ENCODE data around the gene PNPO. TPM values are rescaled to one million over a fixed set of nuclear protein-coding genes. Genes with fewer than 3 reads are reported as not detected.

Gene PNPO
- total and polyA plus RNA-seq, 2 of the 13 experiments (the other 11 are each of a cell fraction or from before 2014, with no cell fraction given), result 47.9 to 63.3 TPM

DNA sequence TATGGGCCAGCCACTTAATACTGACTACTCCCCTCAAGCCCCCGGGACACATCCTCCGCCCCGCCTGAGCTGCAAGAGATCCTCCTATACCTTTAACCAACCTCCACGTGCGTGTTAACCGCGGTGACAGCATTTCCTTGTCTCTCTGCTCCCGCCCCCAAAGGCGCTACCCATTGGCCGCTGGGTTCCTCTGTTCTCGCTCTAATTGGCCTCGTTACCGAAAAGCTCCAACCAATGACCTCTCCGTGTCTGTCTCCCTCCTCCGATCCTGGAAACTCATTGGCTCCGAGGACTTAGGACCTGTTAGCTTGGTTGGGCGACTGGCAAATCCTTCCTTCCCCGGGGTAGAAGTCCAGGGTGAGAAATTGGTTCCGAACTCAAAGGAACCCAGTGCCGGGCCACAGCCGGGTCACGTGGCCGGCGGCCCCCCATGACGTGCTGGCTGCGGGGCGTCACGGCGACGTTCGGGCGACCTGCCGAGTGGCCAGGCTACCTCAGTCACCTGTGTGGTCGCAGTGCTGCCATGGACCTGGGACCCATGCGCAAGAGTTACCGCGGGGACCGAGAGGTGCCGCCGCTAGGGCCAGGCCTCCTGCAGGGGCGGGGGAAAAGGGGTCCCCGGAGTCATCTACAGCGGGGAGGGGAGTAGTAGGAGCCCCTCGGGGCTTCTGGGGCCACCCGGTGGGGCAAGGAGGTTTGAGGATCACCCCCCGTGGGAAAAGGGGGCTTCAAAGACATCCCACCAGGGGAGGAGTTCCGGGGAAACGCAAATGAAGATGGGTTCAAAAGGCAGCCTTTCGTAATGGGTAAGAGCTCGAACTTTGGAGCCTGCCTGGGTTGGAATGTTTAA lies at the start of gene PNPO (continued):
- TF ChIP-seq, protein P1, sequence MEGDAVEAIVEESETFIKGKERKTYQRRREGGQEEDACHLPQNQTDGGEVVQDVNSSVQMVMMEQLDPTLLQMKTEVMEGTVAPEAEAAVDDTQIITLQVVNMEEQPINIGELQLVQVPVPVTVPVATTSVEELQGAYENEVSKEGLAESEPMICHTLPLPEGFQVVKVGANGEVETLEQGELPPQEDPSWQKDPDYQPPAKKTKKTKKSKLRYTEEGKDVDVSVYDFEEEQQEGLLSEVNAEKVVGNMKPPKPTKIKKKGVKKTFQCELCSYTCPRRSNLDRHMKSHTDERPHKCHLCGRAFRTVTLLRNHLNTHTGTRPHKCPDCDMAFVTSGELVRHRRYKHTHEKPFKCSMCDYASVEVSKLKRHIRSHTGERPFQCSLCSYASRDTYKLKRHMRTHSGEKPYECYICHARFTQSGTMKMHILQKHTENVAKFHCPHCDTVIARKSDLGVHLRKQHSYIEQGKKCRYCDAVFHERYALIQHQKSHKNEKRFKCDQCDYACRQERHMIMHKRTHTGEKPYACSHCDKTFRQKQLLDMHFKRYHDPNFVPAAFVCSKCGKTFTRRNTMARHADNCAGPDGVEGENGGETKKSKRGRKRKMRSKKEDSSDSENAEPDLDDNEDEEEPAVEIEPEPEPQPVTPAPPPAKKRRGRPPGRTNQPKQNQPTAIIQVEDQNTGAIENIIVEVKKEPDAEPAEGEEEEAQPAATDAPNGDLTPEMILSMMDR (CRISPR knock-in tag; IDR thresholded peaks at IDR 0.05), result peak; percentile 35; the same call in 1 of the 2 replicates
- TF ChIP-seq, protein P2, sequence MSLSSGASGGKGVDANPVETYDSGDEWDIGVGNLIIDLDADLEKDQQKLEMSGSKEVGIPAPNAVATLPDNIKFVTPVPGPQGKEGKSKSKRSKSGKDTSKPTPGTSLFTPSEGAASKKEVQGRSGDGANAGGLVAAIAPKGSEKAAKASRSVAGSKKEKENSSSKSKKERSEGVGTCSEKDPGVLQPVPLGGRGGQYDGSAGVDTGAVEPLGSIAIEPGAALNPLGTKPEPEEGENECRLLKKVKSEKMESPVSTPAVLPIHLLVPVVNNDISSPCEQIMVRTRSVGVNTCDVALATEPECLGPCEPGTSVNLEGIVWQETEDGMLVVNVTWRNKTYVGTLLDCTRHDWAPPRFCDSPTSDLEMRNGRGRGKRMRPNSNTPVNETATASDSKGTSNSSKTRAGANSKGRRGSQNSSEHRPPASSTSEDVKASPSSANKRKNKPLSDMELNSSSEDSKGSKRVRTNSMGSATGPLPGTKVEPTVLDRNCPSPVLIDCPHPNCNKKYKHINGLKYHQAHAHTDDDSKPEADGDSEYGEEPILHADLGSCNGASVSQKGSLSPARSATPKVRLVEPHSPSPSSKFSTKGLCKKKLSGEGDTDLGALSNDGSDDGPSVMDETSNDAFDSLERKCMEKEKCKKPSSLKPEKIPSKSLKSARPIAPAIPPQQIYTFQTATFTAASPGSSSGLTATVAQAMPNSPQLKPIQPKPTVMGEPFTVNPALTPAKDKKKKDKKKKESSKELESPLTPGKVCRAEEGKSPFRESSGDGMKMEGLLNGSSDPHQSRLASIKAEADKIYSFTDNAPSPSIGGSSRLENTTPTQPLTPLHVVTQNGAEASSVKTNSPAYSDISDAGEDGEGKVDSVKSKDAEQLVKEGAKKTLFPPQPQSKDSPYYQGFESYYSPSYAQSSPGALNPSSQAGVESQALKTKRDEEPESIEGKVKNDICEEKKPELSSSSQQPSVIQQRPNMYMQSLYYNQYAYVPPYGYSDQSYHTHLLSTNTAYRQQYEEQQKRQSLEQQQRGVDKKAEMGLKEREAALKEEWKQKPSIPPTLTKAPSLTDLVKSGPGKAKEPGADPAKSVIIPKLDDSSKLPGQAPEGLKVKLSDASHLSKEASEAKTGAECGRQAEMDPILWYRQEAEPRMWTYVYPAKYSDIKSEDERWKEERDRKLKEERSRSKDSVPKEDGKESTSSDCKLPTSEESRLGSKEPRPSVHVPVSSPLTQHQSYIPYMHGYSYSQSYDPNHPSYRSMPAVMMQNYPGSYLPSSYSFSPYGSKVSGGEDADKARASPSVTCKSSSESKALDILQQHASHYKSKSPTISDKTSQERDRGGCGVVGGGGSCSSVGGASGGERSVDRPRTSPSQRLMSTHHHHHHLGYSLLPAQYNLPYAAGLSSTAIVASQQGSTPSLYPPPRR (CRISPR knock-in tag; IDR thresholded peaks at IDR 0.05; ENCODE audit: borderline replicate concordance), result no peak
- TF ChIP-seq ZEB1 (IDR thresholded peaks at IDR 0.05; ENCODE audit: insufficient replicate concordance, low read depth), result no peak
- peak; percentile 66 for TF ChIP-seq KMT2A (CRISPR knock-in tag; IDR thresholded peaks at IDR 0.05)
- TF ChIP-seq ZNF816 (CRISPR knock-in tag; IDR thresholded peaks at IDR 0.05; ENCODE audit: borderline replicate concordance), result peak; percentile 96; the same call in 1 of the 2 replicates
- no peak for TF ChIP-seq IKZF1 (IDR thresholded peaks at IDR 0.05)
- TF ChIP-seq, protein P3, sequence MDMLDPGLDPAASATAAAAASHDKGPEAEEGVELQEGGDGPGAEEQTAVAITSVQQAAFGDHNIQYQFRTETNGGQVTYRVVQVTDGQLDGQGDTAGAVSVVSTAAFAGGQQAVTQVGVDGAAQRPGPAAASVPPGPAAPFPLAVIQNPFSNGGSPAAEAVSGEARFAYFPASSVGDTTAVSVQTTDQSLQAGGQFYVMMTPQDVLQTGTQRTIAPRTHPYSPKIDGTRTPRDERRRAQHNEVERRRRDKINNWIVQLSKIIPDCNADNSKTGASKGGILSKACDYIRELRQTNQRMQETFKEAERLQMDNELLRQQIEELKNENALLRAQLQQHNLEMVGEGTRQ (IDR thresholded peaks at IDR 0.05; ENCODE audit: low read depth, low read length), result peak; percentile 85
- TF ChIP-seq, protein P3 (CRISPR knock-in tag; IDR thresholded peaks at IDR 0.05; ENCODE audit: borderline replicate concordance), result peak; percentile 97; the same call in 1 of the 2 replicates
- TF ChIP-seq, protein P4, sequence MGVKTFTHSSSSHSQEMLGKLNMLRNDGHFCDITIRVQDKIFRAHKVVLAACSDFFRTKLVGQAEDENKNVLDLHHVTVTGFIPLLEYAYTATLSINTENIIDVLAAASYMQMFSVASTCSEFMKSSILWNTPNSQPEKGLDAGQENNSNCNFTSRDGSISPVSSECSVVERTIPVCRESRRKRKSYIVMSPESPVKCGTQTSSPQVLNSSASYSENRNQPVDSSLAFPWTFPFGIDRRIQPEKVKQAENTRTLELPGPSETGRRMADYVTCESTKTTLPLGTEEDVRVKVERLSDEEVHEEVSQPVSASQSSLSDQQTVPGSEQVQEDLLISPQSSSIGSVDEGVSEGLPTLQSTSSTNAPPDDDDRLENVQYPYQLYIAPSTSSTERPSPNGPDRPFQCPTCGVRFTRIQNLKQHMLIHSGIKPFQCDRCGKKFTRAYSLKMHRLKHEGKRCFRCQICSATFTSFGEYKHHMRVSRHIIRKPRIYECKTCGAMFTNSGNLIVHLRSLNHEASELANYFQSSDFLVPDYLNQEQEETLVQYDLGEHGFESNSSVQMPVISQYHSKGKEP (CRISPR knock-in tag; IDR thresholded peaks at IDR 0.05), result peak; percentile 82
- TF ChIP-seq ZNF160 (CRISPR knock-in tag; IDR thresholded peaks at IDR 0.05), result peak; percentile 89
- peak; percentile 83; the same call in 1 of the 2 replicates for TF ChIP-seq DR1 (CRISPR knock-in tag; IDR thresholded peaks at IDR 0.05)
- TF ChIP-seq, protein P5, sequence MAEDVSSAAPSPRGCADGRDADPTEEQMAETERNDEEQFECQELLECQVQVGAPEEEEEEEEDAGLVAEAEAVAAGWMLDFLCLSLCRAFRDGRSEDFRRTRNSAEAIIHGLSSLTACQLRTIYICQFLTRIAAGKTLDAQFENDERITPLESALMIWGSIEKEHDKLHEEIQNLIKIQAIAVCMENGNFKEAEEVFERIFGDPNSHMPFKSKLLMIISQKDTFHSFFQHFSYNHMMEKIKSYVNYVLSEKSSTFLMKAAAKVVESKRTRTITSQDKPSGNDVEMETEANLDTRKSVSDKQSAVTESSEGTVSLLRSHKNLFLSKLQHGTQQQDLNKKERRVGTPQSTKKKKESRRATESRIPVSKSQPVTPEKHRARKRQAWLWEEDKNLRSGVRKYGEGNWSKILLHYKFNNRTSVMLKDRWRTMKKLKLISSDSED (CRISPR knock-in tag; IDR thresholded peaks at IDR 0.05), result peak; percentile 95
- TF ChIP-seq, protein P6, sequence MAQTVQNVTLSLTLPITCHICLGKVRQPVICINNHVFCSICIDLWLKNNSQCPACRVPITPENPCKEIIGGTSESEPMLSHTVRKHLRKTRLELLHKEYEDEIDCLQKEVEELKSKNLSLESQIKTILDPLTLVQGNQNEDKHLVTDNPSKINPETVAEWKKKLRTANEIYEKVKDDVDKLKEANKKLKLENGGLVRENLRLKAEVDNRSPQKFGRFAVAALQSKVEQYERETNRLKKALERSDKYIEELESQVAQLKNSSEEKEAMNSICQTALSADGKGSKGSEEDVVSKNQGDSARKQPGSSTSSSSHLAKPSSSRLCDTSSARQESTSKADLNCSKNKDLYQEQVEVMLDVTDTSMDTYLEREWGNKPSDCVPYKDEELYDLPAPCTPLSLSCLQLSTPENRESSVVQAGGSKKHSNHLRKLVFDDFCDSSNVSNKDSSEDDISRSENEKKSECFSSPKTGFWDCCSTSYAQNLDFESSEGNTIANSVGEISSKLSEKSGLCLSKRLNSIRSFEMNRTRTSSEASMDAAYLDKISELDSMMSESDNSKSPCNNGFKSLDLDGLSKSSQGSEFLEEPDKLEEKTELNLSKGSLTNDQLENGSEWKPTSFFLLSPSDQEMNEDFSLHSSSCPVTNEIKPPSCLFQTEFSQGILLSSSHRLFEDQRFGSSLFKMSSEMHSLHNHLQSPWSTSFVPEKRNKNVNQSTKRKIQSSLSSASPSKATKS (CRISPR knock-in tag; IDR thresholded peaks at IDR 0.05), result peak; percentile 26; the same call in 1 of the 2 replicates
